B cell (primary cell): ENCODE data around the gene TSPAN8. TPM values are rescaled to one million over a fixed set of nuclear protein-coding genes. Genes with fewer than 3 reads are reported as not detected.

Source experiments
- ATAC-seq: fragments of 200-7000 bp; cut with Tn5 transposase; one replicate; pipeline ENCODE4 v1.10.0; 2021; ENCODE audit warnings: low read depth, mild to moderate bottlenecking, moderate number of reproducible peaks, moderate library complexity
- CTCF ChIA-PET: fragments of 350-600 bp; sonication (Branson Sonifier 250); formaldehyde crosslinking; loops from one replicate; lab custom pipeline; 2021; ENCODE audit warnings: antibody characterized with exemption, inconsistent platforms; lab: Charles Lee
- POLR2A ChIA-PET: fragments of 350-600 bp; sonication (Branson Sonifier 250); formaldehyde crosslinking; loops from one replicate; lab custom pipeline; 2021; ENCODE audit warnings: antibody characterized with exemption; lab: Charles Lee
- DNase-seq: peaks from one replicate; pipeline ENCODE4 v3.0.0; 2013
- H2AFZ ChIP-seq: 2 replicates; pipeline ENCODE4 v1.6.1; 2012; ENCODE audit warnings: mild to moderate bottlenecking, low read depth, low read length; ENCODE audit not compliant: insufficient read depth, poor library complexity, severe bottlenecking
- H3K27ac ChIP-seq, 2 donors: 1 replicate in 1 of 2; 2 replicates in 1 of 2; pipeline ENCODE4 v1.5.1; 2012 to 2013; ENCODE audit warnings: low read length in 2 of 2, mild to moderate bottlenecking in 2 of 2, moderate library complexity in 1 of 2
- H3K27me3 ChIP-seq, 4 experiments: fragments of 200-600 bp in 1 of 4; sonication (generic) in 1 of 4; replicated peaks in 1 of 4; 1 replicate in 2 of 4; 2 replicates in 2 of 4; pipeline versions ENCODE4 v1.6.1 to v1.7.0; 2013 to 2016; ENCODE audit warnings: low read length in 3 of 4, mild to moderate bottlenecking in 2 of 4, mixed read lengths in 1 of 4, moderate library complexity in 1 of 4; ENCODE audit not compliant: insufficient read depth in 4 of 4, control insufficient read depth in 3 of 4; ENCODE audit errors: control extremely low read depth in 1 of 4
- H3K36me3 ChIP-seq, 2 experiments: replicated peaks in 1 of 2; 1 replicate in 1 of 2; 2 replicates in 1 of 2; pipeline versions ENCODE4 v1.6.1 to v1.7.1; 2013; ENCODE audit warnings: low read length in 1 of 2; ENCODE audit not compliant: insufficient read depth in 2 of 2, control insufficient read depth in 1 of 2; ENCODE audit errors: control extremely low read depth in 1 of 2, extremely low read depth in 1 of 2
- H3K4me1 ChIP-seq, 2 donors: fragments of 200-600 bp in 1 of 2; sonication (generic) in 1 of 2; 1 replicate in 1 of 2; 2 replicates in 1 of 2; pipeline versions ENCODE4 v1.5.1 to v1.6.1; 2013 to 2017; ENCODE audit warnings: low read length in 2 of 2; ENCODE audit not compliant: control insufficient read depth in 2 of 2, insufficient read depth in 2 of 2
- H3K4me2 ChIP-seq: replicated peaks from 2 replicates; pipeline ENCODE3; 2012; ENCODE audit warnings: mild to moderate bottlenecking, low read depth, low read length; ENCODE audit not compliant: poor library complexity, severe bottlenecking
- H3K4me3 ChIP-seq, 5 experiments: fragments of 200-600 bp in 1 of 5; sonication (generic) in 1 of 5; 1 replicate in 3 of 5; 2 replicates in 2 of 5; pipeline versions ENCODE4 v1.5.1 to v1.7.0; 2011 to 2016; ENCODE audit warnings: low read length in 4 of 5, mild to moderate bottlenecking in 4 of 5, low read depth in 2 of 5, control low read depth in 1 of 5, moderate library complexity in 1 of 5; ENCODE audit not compliant: insufficient read depth in 1 of 5; ENCODE audit errors: control extremely low read depth in 1 of 5, extremely low read depth in 1 of 5
- H3K79me2 ChIP-seq: fragments of 200-600 bp; sonication (generic); one replicate; pipeline ENCODE4 v1.6.0; 2016; ENCODE audit warnings: low read length; ENCODE audit not compliant: control insufficient read depth, insufficient read depth
- H3K9ac ChIP-seq: fragments of 200-600 bp; sonication (generic); 2 replicates; pipeline ENCODE4 v1.6.1; 2017; ENCODE audit warnings: mild to moderate bottlenecking, low read length, moderate library complexity
- H3K9me3 ChIP-seq, 3 donors: one replicate each; pipeline versions ENCODE4 v1.6.1 to v1.7.1; 2013; ENCODE audit warnings: low read length in 2 of 3; ENCODE audit not compliant: control insufficient read depth in 2 of 3, insufficient read depth in 1 of 3; ENCODE audit errors: control extremely low read depth in 1 of 3
- H4K20me1 ChIP-seq: 2 replicates; pipeline ENCODE4 v1.6.0; 2012; ENCODE audit warnings: mild to moderate bottlenecking, low read length; ENCODE audit not compliant: insufficient read depth, control insufficient read depth, poor library complexity, severe bottlenecking
- H3K27ac Mint-ChIP-seq: one replicate; pipeline ENCODE4 v1.8.0; 2021; ENCODE audit warnings: mixed read lengths
- H3K27me3 Mint-ChIP-seq: one replicate; pipeline ENCODE4 v1.8.0; 2021; ENCODE audit warnings: mixed read lengths
- H3K4me1 Mint-ChIP-seq: one replicate; pipeline ENCODE4 v1.8.0; 2021; ENCODE audit warnings: mixed read lengths
- H3K4me3 Mint-ChIP-seq: one replicate; pipeline ENCODE4 v1.8.0; 2021; ENCODE audit warnings: mixed read lengths
- H3K9me3 Mint-ChIP-seq: one replicate; pipeline ENCODE4 v1.8.0; 2022; ENCODE audit warnings: mixed read lengths; ENCODE audit not compliant: insufficient read depth
- EZH2 ChIP-seq: IDR thresholded peaks from 2 replicates; pipeline ENCODE4 v1.6.1; 2012; ENCODE audit warnings: borderline replicate concordance, low read depth, mild to moderate bottlenecking, moderate library complexity, low read length; ENCODE audit not compliant: insufficient read depth, poor library complexity, severe bottlenecking
- WGBS: methylation state at CpG from one replicate; pipeline ENCODE4 v1.1.5; 2013; ENCODE audit warnings: missing lambda C conversion rate; ENCODE audit not compliant: insufficient coverage; 5-methylcytosine and 5-hydroxymethylcytosine counted together
- intact Hi-C: fragments of 100-400 bp; cut with micrococcal nuclease; formaldehyde crosslinking; loops from one replicate; pipeline ENCODE4 v1.10.0; 2022
- polyA plus RNA-seq: library from polyadenylated mRNA; depleted of rRNA; stranded (reverse); fragments of >200 nt; gene quantifications from 2 replicates; pipeline ENCODE4 v1.2.3, GENCODE V29; 2012
- total RNA-seq, 2 donors: library from RNA; stranded (reverse); fragments of 120-200 nt in 1 of 2; gene quantifications; 1 replicate in 1 of 2; 2 replicates in 1 of 2; pipeline versions ENCODE4 v1.2.3 to v1.2.4, GENCODE V29; 2013 to 2022
- TF ChIP-seq, protein P1 (sequence below): fragments of 200-600 bp; IDR thresholded peaks from one replicate; pipeline ENCODE4 v1.8.0; 2022; ENCODE audit warnings: antibody characterized with exemption, mild to moderate bottlenecking

Gene TSPAN8
- total and polyA plus RNA-seq, 2 donors (not counting 1 experiment from before 2014, with no cell fraction given) = not detected

DNA sequence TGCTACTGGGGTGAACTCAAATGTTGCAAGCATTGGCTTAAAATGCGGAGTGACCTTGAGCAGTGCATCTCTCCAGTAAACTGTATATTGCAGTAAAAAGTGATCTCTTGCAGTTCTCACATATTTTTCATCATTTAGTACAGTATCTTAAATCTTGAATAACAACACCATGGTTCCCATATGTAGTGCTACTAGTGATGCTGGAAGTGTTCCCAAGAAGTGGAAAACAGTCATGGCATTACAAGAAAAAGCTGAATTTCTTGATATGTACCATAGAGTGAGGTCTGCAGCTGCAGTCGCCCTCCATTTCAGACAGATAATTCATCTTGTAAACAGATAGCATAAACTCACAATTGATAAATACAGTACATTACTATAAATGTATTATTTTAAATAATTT, 42.9 kb upstream of the TSPAN8 start:
- no CpG with 5 or more reads among the region's 2 CpGs for WGBS
- Mint-ChIP-seq H3K9me3 (peaks cover 2% of the 10 kb centered on the region), H3K4me3 (no peak overlapping the region), H3K27ac (no peak overlapping the region), H3K27me3 (no peaks in the 10 kb centered on the region), H3K4me1 (no peaks in the 10 kb centered on the region)
- Histone ChIP-seq H3K36me3 (no peaks in the 10 kb centered on the region), H3K79me2 (no peaks in the 10 kb centered on the region), H3K4me2 (no peak overlapping the region), H3K9me3 (no peaks in the 10 kb centered on the region), H4K20me1 (no peaks in the 10 kb centered on the region), H3K4me1 (no peaks in the 10 kb centered on the region), H3K27me3 (no peaks in the 10 kb centered on the region), H3K4me3 (no peak overlapping the region), H3K9ac (no peak overlapping the region), H2AFZ (no peak overlapping the region), H3K27ac (no peak overlapping the region)
- TF ChIP-seq, protein P1, sequence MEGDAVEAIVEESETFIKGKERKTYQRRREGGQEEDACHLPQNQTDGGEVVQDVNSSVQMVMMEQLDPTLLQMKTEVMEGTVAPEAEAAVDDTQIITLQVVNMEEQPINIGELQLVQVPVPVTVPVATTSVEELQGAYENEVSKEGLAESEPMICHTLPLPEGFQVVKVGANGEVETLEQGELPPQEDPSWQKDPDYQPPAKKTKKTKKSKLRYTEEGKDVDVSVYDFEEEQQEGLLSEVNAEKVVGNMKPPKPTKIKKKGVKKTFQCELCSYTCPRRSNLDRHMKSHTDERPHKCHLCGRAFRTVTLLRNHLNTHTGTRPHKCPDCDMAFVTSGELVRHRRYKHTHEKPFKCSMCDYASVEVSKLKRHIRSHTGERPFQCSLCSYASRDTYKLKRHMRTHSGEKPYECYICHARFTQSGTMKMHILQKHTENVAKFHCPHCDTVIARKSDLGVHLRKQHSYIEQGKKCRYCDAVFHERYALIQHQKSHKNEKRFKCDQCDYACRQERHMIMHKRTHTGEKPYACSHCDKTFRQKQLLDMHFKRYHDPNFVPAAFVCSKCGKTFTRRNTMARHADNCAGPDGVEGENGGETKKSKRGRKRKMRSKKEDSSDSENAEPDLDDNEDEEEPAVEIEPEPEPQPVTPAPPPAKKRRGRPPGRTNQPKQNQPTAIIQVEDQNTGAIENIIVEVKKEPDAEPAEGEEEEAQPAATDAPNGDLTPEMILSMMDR = no peak
- TF ChIP-seq EZH2 = no peak
- CTCF ChIA-PET = no interaction called here
- intact Hi-C loops = no loop called here
- ATAC-seq (no peak), DNase-seq (no peak)
- POLR2A ChIA-PET = no interaction called here

DNA sequence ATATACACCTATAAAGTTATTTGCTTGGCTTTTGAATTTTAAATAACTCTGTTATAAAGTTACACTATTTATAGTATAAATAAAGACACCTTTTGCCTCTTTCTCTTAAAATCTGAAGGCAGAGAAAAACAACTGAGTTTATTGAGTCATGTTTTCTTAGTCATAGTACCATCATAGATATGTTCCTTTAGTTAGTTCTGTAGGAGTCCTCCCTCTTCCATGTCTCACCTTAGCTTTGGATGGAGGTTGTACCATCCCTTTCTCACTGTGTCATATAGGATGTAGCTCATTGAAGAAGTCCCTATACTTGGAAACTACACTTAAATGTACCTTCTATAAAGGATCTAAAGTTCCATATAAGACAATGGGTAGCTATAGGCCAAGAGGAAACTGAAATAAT, 39.7 kb upstream of the TSPAN8 start:
- Histone ChIP-seq H3K79me2 (no peaks in the 10 kb centered on the region), H3K27ac (no peak overlapping the region), H3K27me3 (no peaks in the 10 kb centered on the region), H3K36me3 (no peaks in the 10 kb centered on the region), H3K9ac (no peak overlapping the region), H3K4me1 (no peaks in the 10 kb centered on the region), H3K9me3 (no peaks in the 10 kb centered on the region), H3K4me2 (no peak overlapping the region), H2AFZ (no peak overlapping the region), H4K20me1 (no peaks in the 10 kb centered on the region), H3K4me3 (no peak overlapping the region)
- TF ChIP-seq, protein P1 = no peak
- no peak for TF ChIP-seq EZH2
- DNase-seq (no peak), ATAC-seq (no peak)
- Mint-ChIP-seq H3K4me1 (no peaks in the 10 kb centered on the region), H3K9me3 (no peaks in the 10 kb centered on the region), H3K27ac (no peak overlapping the region), H3K27me3 (no peaks in the 10 kb centered on the region), H3K4me3 (no peak overlapping the region)
- ChIA-PET POLR2A (no interaction called here), CTCF (no interaction called here)
- intact Hi-C loops = no loop called here
